Neuronal stem cell (in vitro differentiated cells): Measurements from ENCODE around the gene FALEC.

Source experiments
- DNase-seq: peaks from one replicate; pipeline ENCODE4 v3.0.0-alpha.2; 2013; ENCODE audit warnings: low spot score
- H2AFZ ChIP-seq: one replicate; pipeline ENCODE4 v1.6.1; 2013; ENCODE audit warnings: mild to moderate bottlenecking, low read length, inconsistent platforms
- H2AK5ac ChIP-seq: 2 replicates; pipeline ENCODE4 v1.6.1; 2013; ENCODE audit warnings: low read depth, mild to moderate bottlenecking, inconsistent platforms, low read length, moderate library complexity, mixed read lengths
- H2BK120ac ChIP-seq: 2 replicates; pipeline ENCODE4 v1.6.1; 2013; ENCODE audit warnings: low read depth, mild to moderate bottlenecking, inconsistent platforms, low read length, moderate library complexity, mixed read lengths
- H2BK12ac ChIP-seq: one replicate; pipeline ENCODE4 v1.6.1; 2013; ENCODE audit warnings: low read length, inconsistent platforms
- H2BK15ac ChIP-seq: 2 replicates; pipeline ENCODE4 v1.6.1; 2013; ENCODE audit warnings: mild to moderate bottlenecking, low read length, inconsistent platforms, mixed read lengths
- H2BK5ac ChIP-seq: one replicate; pipeline ENCODE4 v1.6.1; 2013; ENCODE audit warnings: inconsistent platforms, mild to moderate bottlenecking, low read length, moderate library complexity
- H3K14ac ChIP-seq: one replicate; pipeline ENCODE4 v1.6.1; 2013; ENCODE audit warnings: low read length, inconsistent platforms
- H3K18ac ChIP-seq: 2 replicates; pipeline ENCODE4 v1.6.1; 2013; ENCODE audit warnings: low read length, inconsistent platforms
- H3K23ac ChIP-seq: 2 replicates; pipeline ENCODE4 v1.6.1; 2013; ENCODE audit warnings: low read depth, mild to moderate bottlenecking, mixed read lengths, low read length, inconsistent platforms; ENCODE audit not compliant: poor library complexity
- H3K27ac ChIP-seq: replicated peaks from 3 replicates; pipeline ENCODE4 v1.5.1; 2013; ENCODE audit warnings: low read length, inconsistent platforms
- H3K27me3 ChIP-seq, 3 experiments: 2 replicates each; pipeline ENCODE4 v1.6.1; 2013; ENCODE audit warnings: low read length in 3 of 3, mild to moderate bottlenecking in 2 of 3, inconsistent platforms in 1 of 3, low read depth in 1 of 3, mixed read lengths in 1 of 3, moderate library complexity in 1 of 3; ENCODE audit not compliant: control insufficient read depth in 3 of 3, insufficient read depth in 3 of 3
- H3K36me3 ChIP-seq, 2 donors: replicated peaks in 1 of 2; 2 replicates each; pipeline ENCODE4 v1.6.1; 2013; ENCODE audit warnings: low read length in 2 of 2; ENCODE audit not compliant: control insufficient read depth in 2 of 2, insufficient read depth in 2 of 2
- H3K4ac ChIP-seq: 2 replicates; pipeline ENCODE4 v1.6.1; 2013; ENCODE audit warnings: inconsistent platforms, mild to moderate bottlenecking, low read length, moderate library complexity
- H3K4me1 ChIP-seq, 2 donors: 1 replicate in 1 of 2; 2 replicates in 1 of 2; pipeline ENCODE4 v1.6.1; 2013; ENCODE audit warnings: low read length in 2 of 2, low read depth in 1 of 2; ENCODE audit not compliant: control insufficient read depth in 2 of 2, insufficient read depth in 1 of 2
- H3K4me2 ChIP-seq: one replicate; pipeline ENCODE4 v1.6.1; 2013; ENCODE audit warnings: mild to moderate bottlenecking, low read length, inconsistent platforms; ENCODE audit not compliant: insufficient read depth, poor library complexity, severe bottlenecking
- H3K4me3 ChIP-seq, 2 donors: 2 replicates each; pipeline ENCODE4 v1.5.1; 2013; ENCODE audit warnings: low read length in 2 of 2, mild to moderate bottlenecking in 2 of 2, inconsistent platforms in 1 of 2, moderate library complexity in 1 of 2
- H3K79me1 ChIP-seq: one replicate; pipeline ENCODE4 v1.6.1; 2013; ENCODE audit warnings: low read depth, mild to moderate bottlenecking, inconsistent platforms, low read length, moderate library complexity
- H3K9ac ChIP-seq: one replicate; pipeline ENCODE4 v1.6.1; 2013; ENCODE audit warnings: mild to moderate bottlenecking, low read depth, low read length, inconsistent platforms; ENCODE audit not compliant: poor library complexity
- H3K9me3 ChIP-seq, 2 donors: replicated peaks in 1 of 2; 2 replicates each; pipeline versions ENCODE3 to v1.6.1; 2013; ENCODE audit warnings: low read length in 2 of 2, mild to moderate bottlenecking in 2 of 2, inconsistent platforms in 1 of 2, low read depth in 1 of 2, mixed read lengths in 1 of 2, moderate library complexity in 1 of 2; ENCODE audit not compliant: control insufficient read depth in 2 of 2, insufficient read depth in 1 of 2
- H4K8ac ChIP-seq: one replicate; pipeline ENCODE4 v1.6.1; 2013; ENCODE audit warnings: low read depth, mild to moderate bottlenecking, inconsistent platforms, low read length, moderate library complexity
- H4K91ac ChIP-seq: one replicate; pipeline ENCODE4 v1.6.1; 2013; ENCODE audit warnings: low read length, low read depth, mild to moderate bottlenecking, inconsistent platforms; ENCODE audit not compliant: poor library complexity
- WGBS, 2 donors: extraction: QIAGEN DNeasy Blood & Tissue Kit; methylation state at CpG; one replicate each; pipeline ENCODE4 v1.1.7; 2013; ENCODE audit warnings: missing lambda C conversion rate in 2 of 2, mixed read lengths in 1 of 2; ENCODE audit not compliant: insufficient read length in 2 of 2, insufficient replicate concordance in 1 of 2; ENCODE audit errors: extremely low coverage in 2 of 2; 5-methylcytosine and 5-hydroxymethylcytosine counted together

The FALEC gene

GRCh38 chr1:150544204-150544603 lies 28.7 kb downstream of the FALEC start:
- H3K4me2 ChIP-seq, result no peak overlapping the region
- no peaks in the 10 kb centered on the region for H3K79me1 ChIP-seq
- H3K9ac ChIP-seq, result no peak overlapping the region
- peaks cover 0 to 7% (median 0%) of the 10 kb centered on the region in 3 experiments for H3K27me3 ChIP-seq
- H3K4me1 ChIP-seq, result peaks cover 5 to 7% of the 10 kb centered on the region in 2 donors
- no peak overlapping the region for H3K4me3 ChIP-seq
- H2AK5ac ChIP-seq, result no peak overlapping the region
- no peak overlapping the region for H2BK120ac ChIP-seq
- DNase-seq, result no peak
- no CpG with 5 or more reads among the region's 3 CpGs for WGBS, 2 donors
- no peak overlapping the region for H4K8ac ChIP-seq
- H3K36me3 ChIP-seq, result no peaks in the 10 kb centered on the region
- no peak overlapping the region for H4K91ac ChIP-seq
- H3K4ac ChIP-seq, result no peak overlapping the region
- no peak overlapping the region for H3K18ac ChIP-seq
- H3K27ac ChIP-seq, result no peak overlapping the region
- H3K9me3 ChIP-seq, result no peaks in the 10 kb centered on the region
- H2BK5ac ChIP-seq, result no peak overlapping the region
- no peak overlapping the region for H2AFZ ChIP-seq
- no peak overlapping the region for H2BK12ac ChIP-seq
- no peak overlapping the region for H3K14ac ChIP-seq
- H2BK15ac ChIP-seq, result no peak overlapping the region
- no peak overlapping the region for H3K23ac ChIP-seq

- Histone ChIP-seq H3K36me3 (no peaks in the 10 kb centered on the region), H3K4me1 (peaks cover 7 to 10% of the 10 kb centered on the region in 2 donors), H2AFZ (no peak overlapping the region), H2BK120ac (no peak overlapping the region), H3K4me3 (no peak overlapping the region), H3K79me1 (no peaks in the 10 kb centered on the region), H2AK5ac (peak overlapping the region; percentile 46), H3K9me3 (no peaks in the 10 kb centered on the region), H3K27me3 (peaks cover 0 to 15% (median 0%) of the 10 kb centered on the region in 3 experiments), H4K8ac (no peak overlapping the region), H3K23ac (no peak overlapping the region), H3K18ac (no peak overlapping the region), H3K14ac (no peak overlapping the region), H3K9ac (no peak overlapping the region), H2BK15ac (no peak overlapping the region), H3K4me2 (no peak overlapping the region), H2BK12ac (no peak overlapping the region), H2BK5ac (no peak overlapping the region), H3K4ac (no peak overlapping the region), H3K27ac (no peak overlapping the region), H4K91ac (no peak overlapping the region)
- DNase-seq, result no peak
- WGBS, 2 donors, result no CpG with 5 or more reads among the region's 6 CpGs
These were observed 30.0 kb downstream of the FALEC start for GRCh38 chr1:150545486-150546032.

GRCh38 chr1:150546294-150546937 lies 30.9 kb downstream of the FALEC start:
- Histone ChIP-seq H2BK12ac (no peak overlapping the region), H3K27me3 (peaks cover 0 to 15% (median 0%) of the 10 kb centered on the region in 3 experiments), H3K27ac (no peak overlapping the region), H3K23ac (peak overlapping the region; percentile 85), H2BK120ac (no peak overlapping the region), H3K9me3 (no peaks in the 10 kb centered on the region), H3K36me3 (no peaks in the 10 kb centered on the region), H3K4me3 (no peak overlapping the region), H3K4me1 (peaks cover 7 to 10% of the 10 kb centered on the region in 2 donors), H3K4ac (no peak overlapping the region), H2AK5ac (no peak overlapping the region), H3K79me1 (no peaks in the 10 kb centered on the region), H2AFZ (no peak overlapping the region), H2BK5ac (no peak overlapping the region), H4K8ac (no peak overlapping the region), H3K4me2 (no peak overlapping the region), H3K18ac (no peak overlapping the region), H2BK15ac (no peak overlapping the region), H3K14ac (no peak overlapping the region), H4K91ac (no peak overlapping the region), H3K9ac (no peak overlapping the region)
- no CpG with 5 or more reads among the region's 16 CpGs for WGBS, 2 donors
- no peak for DNase-seq

GRCh38 chr1:150548324-150548631 lies 32.7 kb downstream of the FALEC start:
- H3K4ac ChIP-seq, result no peak overlapping the region
- H3K9me3 ChIP-seq, result no peaks in the 10 kb centered on the region
- no peak overlapping the region for H3K9ac ChIP-seq
- no peak overlapping the region for H3K27ac ChIP-seq
- no peak overlapping the region for H2BK15ac ChIP-seq
- H2BK12ac ChIP-seq, result no peak overlapping the region
- H3K23ac ChIP-seq, result no peak overlapping the region
- no peaks in the 10 kb centered on the region for H3K79me1 ChIP-seq
- peaks cover 14 to 18% of the 10 kb centered on the region in 2 donors for H3K4me1 ChIP-seq
- no peak overlapping the region for H4K8ac ChIP-seq
- peak overlapping the region in 1 of 2 donors; percentile 55 for H3K4me3 ChIP-seq
- peak overlapping the region; percentile 98 for H3K4me2 ChIP-seq
- peaks cover 0 to 18% (median 0%) of the 10 kb centered on the region in 3 experiments for H3K27me3 ChIP-seq
- peak overlapping the region; percentile 93 for H2AFZ ChIP-seq
- peak overlapping the region; percentile 0 for H2BK5ac ChIP-seq
- peak overlapping the region; percentile 60 for H3K18ac ChIP-seq
- H2AK5ac ChIP-seq, result no peak overlapping the region
- H2BK120ac ChIP-seq, result no peak overlapping the region
- H4K91ac ChIP-seq, result no peak overlapping the region
- WGBS, 2 donors, result no CpG with 5 or more reads among the region's 4 CpGs
- H3K36me3 ChIP-seq, result no peaks in the 10 kb centered on the region
- H3K14ac ChIP-seq, result no peak overlapping the region
- no peak for DNase-seq
